OCI-LY1 (cell line): ENCODE results near the gene LPO.
A peak's percentile ranks its signal among the peaks of the same experiment; 100 is the strongest.

Source experiments
- CTCF ChIP-seq: fragments of 200-600 bp; sonication (generic), shearing (Covaris generic); IDR thresholded peaks from 2 replicates; pipeline ENCODE4 v1.5.1; 2017; ENCODE audit warnings: mild to moderate bottlenecking, antibody characterized with exemption, low read length, moderate library complexity, mixed read lengths
- EZH2 ChIP-seq: fragments of 200-600 bp; sonication (generic), shearing (Covaris generic); IDR thresholded peaks from 2 replicates; pipeline ENCODE4 v1.8.0; 2017; ENCODE audit warnings: borderline replicate concordance, mixed run types, mild to moderate bottlenecking, antibody characterized with exemption, low read length, moderate library complexity, mixed read lengths

- peak; percentile 26; the same call in 1 of the 2 replicates for TF ChIP-seq CTCF
- TF ChIP-seq EZH2, result no peak
Observed at GRCh38 chr17:58312829-58313228, 74.4 kb downstream of the LPO start.
